NB4 (cell line): ENCODE results near the gene CDH23.

Source experiments
- CTCF ChIP-seq: IDR thresholded peaks from one replicate; pipeline ENCODE4 v1.5.1; 2012; ENCODE audit warnings: low read depth, low read length
- POLR2A ChIP-seq: IDR thresholded peaks from 2 replicates; pipeline ENCODE4 v1.6.1; 2011; ENCODE audit warnings: mild to moderate bottlenecking; ENCODE audit not compliant: insufficient read length; ENCODE audit errors: extremely low read depth

- no peak for TF ChIP-seq POLR2A
- no peak for TF ChIP-seq CTCF
Measured at GRCh38 chr10:71347587-71348395, 48.9 kb upstream of the CDH23 start.
